Body of pancreas (tissue), 4 donors: ENCODE data around the gene RPL10A.

Experiments
- CTCF ChIP-seq, 7 experiments: fragments of 450-650 bp in 4 of 7; fragments of 200-600 bp in 3 of 7; sonication (generic) in 3 of 7; IDR thresholded peaks; one replicate each; pipeline ENCODE4 v1.5.1; 2016 to 2019; ENCODE audit warnings: antibody characterized with exemption in 7 of 7
- POLR2A ChIP-seq, 3 donors: fragments of 450-650 bp; IDR thresholded peaks; one replicate each; pipeline ENCODE4 v1.6.1; 2016; ENCODE audit warnings: antibody characterized with exemption in 3 of 3, mild to moderate bottlenecking in 2 of 3

- TF ChIP-seq CTCF (IDR thresholded peaks at IDR 0.05): no peak
- no peak for TF ChIP-seq POLR2A (IDR thresholded peaks at IDR 0.05)
Observed at GRCh38 chr6:35442693-35443092, 25.5 kb upstream of the RPL10A start.
